Panc1 (cell line): ENCODE results near the gene PELI2.

Experiments
- CTCF ChIP-seq: fragments of 450-650 bp; IDR thresholded peaks from 2 replicates; pipeline ENCODE4 v1.5.1; 2017; ENCODE audit warnings: mild to moderate bottlenecking
- POLR2AphosphoS5 ChIP-seq: IDR thresholded peaks from 2 replicates; pipeline ENCODE4 v1.6.1; 2012; ENCODE audit warnings: mild to moderate bottlenecking, low read depth, low read length, moderate library complexity
- SIN3A ChIP-seq: IDR thresholded peaks from 2 replicates; pipeline ENCODE4 v1.6.1; 2012; ENCODE audit warnings: low read depth, mild to moderate bottlenecking, low read length, moderate library complexity, borderline replicate concordance; ENCODE audit not compliant: insufficient read depth

- TF ChIP-seq SIN3A (no peak), CTCF (no peak), POLR2AphosphoS5 (no peak)
Measured at GRCh38 chr14:56112781-56113180, 5.4 kb upstream of the PELI2 start.
